ENCODE measurements around the gene RGSL1.

Gene RGSL1

DNA sequence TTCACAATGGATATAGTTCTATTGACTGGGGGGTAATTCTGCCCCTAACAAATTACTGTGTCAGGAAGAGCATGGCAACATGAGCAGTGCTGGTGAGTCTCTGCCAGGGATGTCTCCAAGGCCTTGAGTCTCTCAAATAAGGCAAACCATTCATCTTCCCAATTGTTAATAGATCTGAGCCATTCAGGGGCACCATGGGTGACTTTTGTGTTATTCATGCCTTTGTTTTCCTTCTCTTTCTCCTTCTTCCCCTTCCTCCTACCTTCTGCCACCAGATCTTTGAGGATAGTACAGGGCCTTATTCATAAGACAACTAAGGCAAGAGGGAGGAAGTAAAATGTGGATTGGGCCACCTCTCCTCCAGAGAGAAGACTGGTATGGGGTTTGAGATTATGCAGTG lies at the start of gene RGSL1:
RGSL1 (plus strand) TSS at position 60 of the 400 bp plus-strand sequence; CDS start at position 80, 20 bp downstream.
- no peak for DNase-seq

DNA sequence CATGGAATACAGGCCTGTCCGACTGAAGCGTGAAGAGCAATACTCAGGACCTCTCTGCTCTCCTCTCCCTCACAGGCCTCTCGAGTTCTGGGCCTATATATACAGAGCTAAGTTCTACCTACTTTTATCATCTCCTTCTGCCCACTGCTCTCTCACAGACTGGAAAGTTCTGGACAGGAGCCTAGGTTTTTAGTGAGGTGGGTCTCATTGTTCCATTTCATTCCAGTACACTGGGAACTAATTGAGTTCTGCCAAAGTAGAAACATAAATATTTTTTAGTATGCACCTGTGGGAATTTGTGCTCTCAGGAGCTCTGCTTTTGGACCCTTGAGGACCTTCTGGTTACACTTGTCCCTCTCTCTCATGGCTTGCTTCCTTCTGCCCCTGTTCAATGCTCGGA lies 49.4 kb upstream of the RGSL1 start, which contains the start of gene TEDDM1:
TEDDM1 (minus strand) TSS at position 101 of the 400 bp plus-strand sequence. CDS start 182 bp downstream, outside the sequence.
- no peak for DNase-seq

DNA sequence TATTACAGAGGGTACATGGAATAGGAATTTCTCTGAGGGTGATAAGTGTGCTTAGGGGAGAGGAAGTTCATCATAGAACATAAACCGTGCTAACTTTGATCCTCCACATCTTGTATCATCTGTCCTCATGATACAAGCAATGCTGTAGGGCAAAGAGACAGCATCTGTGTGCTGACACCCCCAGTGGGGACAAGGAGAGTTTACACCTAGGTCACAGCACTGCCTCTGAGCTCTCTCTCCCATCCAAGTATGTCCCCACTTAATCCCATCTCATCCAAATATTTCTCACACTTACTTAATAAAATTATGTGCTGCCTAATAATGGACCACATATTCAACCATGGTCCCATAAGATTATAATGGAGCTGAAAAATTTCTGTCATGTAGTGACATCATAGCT lies 45.2 kb upstream of the RGSL1 start:
- DNase-seq = no peak

DNA sequence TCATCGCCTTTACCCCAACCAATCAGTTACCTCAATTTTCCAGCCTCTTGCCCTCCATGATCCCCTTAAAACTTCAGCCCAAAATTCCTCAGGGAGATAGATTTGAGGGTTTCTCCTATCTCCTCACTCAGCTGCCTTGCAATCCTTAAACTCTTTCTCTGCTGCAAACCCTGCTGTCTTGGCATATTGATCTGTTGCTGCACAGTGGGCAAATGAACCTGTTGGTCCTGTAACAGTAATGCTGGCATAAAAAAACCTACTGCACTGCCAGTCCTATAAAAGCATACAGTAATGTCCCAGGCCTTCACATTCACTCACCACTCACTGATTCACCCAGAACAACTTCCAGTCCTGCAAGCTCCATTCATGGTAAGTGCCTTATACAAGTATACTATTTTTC lies 44.4 kb upstream of the RGSL1 start:
- no peak for DNase-seq

DNA sequence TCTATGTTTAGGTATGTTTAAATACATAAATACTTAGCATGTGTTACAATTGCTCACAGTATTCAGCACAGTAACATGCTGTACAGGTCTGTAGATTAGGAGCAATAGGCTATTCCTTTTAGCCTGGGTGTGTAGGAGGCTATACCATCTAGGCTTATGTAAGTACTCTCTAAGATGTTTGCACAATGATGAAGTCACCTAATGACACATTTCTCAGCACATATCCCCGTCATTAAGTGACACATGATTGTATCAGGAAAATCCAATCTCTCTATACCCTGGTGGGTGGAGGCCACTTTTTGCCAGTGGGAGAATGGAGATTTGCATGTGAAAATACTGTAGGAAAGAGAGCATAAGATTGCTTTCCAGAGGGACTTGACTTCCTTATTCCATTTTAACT lies 43.9 kb upstream of the RGSL1 start:
- DNase-seq = no peak

DNA sequence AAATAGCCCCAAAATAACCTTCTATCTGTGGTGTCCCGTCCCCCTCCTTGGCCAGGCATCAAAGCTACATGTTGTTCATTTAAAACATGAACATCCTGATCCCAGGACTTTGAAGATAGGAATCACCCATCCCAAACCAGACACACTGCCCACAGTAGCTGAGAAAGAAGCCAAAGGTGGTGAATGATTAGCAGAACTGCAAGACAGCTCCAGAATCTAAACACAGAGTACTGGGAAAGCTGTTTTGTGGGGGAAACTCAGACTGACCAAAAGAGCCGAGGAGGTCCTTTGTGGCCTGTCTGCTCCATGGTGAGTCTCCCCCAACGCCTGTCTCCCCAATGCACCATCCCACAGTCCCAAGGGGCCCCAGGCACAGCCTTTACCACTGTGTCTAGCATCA lies 42.2 kb upstream of the RGSL1 start:
- no peak for DNase-seq

DNA sequence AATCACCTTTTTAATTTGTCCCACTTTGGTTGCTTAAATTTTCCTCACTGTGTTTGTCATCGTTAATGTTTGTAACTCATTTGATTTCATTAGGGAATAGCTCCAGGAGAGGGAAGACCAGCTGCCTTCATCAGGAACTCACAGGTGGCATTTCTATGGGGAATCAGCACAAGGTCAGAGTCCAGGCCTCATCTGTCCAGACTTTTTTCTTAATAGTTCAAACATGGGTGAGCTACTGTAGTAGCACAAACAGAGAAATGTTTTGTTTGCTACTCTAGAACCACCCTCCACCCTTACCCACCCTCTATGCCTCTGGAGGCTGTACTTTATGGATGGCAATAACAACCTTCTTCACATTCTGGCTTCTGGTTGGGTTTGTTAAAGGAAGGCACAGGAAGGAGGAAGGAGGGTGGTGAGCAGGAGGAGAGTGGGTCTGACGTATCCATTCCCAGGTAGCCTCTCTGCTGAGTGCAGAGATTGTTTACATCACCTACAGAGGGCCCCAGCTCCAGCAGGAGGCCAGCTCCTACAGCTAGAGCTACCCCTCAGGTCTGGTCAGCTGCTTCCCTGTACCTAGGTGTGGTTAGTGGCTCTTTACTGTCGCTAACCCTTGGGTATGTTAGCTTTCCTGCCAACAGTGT lies 41.4 kb upstream of the RGSL1 start:
- DNase-seq = no peak

DNA sequence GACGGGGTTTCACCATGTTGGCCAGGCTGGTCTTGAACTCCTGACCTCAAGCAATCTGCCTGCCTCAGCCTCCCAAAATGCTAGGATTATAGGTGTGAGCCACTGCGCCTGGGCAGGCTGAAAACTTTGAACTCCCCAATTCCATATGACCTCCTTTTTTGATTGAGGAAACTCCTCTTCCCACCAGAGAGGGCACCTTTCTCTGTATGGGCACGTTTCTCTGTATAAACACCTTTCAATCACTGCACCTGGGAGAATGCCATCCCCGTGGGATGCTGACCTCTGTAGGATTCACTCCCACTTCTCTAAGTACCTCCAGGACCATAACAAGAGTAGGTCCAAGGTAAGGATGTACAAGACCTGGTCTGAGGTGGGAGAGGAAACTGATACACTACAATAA lies 39.8 kb upstream of the RGSL1 start:
- no peak for DNase-seq

DNA sequence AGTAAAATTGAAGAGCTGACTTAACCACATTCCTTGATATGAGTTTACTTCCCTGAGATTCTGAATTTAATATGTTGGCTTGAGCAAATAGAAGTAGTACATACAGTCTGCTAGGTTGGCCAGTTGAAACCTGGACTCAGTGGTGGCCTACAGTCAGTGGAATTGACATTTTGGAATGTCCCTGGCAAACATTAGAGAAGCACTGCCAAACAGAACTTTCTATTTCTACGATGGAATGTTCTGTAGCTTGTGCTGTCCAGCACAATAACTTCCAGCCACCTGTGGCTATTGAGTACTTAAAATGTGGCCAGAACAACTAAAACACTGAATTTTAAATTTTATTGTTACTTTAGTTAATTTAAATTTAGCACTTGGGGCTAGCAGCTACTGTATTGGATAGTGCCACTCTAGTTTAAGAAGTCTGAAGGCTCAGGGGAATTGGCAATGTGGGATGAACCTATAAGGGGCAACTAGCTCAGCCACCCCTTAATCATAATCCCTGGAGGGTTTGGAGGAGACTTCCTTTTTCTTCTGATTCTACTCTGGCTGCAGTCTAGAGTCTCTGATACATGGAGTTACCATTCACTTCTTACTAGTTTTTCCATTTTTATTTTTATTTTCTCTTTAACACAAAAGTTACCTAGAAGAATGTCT lies 39.2 kb upstream of the RGSL1 start:
- DNase-seq = no peak

DNA sequence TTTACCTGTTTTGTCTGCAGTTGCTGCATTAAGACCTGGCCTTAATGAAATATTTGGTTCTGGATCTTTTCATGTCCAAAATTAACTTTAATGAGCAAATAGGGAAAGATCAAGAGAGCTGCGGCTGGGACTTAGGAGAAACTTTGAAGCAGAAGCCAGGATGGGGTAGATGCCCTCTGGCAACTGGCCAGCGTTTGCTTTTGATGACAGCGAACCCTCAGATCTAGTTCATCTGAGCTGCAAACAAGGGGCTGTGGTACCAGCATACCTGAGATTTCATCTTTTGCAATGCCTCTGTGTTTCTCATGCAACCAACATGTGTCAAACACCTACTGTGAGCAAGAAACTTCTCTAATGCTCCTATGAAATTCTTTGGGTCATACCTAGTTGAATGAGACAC lies 36.5 kb upstream of the RGSL1 start:
- DNase-seq = no peak

DNA sequence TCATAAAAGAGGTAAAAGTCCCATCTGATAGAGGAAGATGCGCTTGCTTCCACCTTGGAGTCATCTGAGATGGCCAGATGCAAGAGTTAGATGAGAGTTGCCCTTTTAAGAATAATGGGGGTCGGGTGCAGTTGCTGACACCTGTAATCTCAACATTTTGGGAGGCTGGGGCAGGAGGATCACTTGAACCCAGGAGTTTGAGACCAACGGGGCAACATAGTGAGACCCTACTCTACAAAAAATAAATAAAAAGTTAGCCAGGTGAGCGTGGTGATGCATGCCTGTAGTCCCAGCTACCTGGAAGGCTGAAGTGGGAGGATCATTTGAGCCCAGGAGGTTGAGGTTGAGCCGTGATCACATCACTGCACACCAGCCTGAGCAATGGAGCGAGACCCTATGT lies 36.0 kb upstream of the RGSL1 start:
- no peak for DNase-seq

DNA sequence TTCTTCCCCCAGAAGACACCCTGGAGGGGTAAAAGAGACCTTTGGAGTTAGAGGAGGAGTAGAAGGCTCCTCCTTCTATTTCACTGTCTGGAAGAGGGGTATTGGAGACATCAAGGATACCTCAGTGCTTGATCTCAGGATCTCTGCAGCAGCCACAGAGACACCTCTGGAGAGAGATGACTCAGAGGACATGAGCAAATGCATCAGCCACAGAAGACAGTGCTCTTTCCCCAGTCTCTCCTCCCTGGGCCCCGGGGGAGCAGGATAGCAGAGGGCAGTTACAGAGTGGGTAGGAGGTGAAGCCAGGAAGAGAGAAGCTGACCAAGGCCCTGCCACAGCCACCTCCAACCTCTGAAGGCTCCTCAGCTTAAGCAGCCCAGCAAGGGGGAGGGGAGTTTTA lies 34.2 kb upstream of the RGSL1 start:
- no peak for DNase-seq

DNA sequence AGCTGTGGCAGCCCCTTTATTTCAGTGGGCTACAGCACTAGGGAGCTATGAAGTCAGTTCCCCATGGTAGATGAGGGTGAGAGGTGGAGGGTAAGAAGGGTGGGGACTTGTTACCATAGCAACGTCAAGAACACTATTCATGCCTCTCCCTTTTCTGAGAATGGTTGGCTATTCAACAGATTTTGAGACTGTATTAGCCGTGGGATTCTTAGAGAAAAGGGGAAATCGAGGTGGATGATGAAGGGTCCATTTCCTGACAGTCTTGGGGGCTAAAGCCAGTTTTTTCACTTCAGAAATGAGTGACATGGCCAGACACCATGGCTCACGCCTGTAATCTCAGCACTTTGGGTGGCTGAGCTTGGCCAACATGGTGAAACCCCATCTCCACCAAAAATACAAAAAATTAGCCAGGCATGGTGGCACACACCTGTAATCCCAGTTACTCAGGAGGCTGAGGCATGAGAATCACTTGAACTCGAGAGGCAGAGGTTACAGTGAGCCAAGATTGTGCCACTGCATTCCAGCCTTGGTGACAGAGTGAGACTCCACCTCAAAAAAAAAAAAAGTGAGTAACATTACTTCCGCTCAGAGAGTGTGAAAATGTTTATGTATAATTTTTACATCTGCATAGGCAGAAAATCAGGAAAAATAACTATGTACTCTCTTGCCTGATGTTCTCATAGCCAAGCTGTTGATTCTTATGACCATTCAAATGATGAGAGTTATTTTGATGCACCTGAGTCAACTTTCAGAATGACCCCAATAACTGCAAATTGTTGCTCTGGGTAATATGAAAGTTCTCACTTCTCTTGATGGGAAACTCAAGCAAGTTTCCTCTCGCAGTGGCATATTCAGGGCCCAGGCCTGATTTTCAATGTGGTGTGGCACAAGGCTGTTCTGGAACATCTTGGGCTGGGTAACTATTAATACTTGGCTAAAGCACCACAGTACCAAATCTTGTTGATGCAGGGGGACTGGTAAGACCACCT lies 23.2 kb upstream of the RGSL1 start:
- DNase-seq = no peak

DNA sequence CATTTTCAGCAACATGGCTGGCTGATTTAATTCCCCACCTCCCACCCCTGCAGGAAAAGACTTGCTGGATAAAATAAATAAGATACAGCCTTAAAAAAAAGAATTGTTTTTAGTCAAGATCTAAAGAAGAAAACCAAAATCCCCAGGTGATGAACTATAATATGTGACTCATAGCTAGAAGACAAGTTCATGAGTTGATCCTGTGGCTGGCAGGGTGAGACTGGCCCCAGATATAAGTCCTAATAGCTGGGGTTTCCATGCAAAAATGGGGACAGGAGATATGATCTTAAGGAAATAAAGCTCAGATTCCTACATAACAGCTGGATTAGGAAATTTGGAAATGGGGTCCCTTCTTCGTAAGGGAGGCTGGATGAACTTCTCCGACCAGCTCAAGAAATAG lies 21.9 kb upstream of the RGSL1 start:
- no peak for DNase-seq

DNA sequence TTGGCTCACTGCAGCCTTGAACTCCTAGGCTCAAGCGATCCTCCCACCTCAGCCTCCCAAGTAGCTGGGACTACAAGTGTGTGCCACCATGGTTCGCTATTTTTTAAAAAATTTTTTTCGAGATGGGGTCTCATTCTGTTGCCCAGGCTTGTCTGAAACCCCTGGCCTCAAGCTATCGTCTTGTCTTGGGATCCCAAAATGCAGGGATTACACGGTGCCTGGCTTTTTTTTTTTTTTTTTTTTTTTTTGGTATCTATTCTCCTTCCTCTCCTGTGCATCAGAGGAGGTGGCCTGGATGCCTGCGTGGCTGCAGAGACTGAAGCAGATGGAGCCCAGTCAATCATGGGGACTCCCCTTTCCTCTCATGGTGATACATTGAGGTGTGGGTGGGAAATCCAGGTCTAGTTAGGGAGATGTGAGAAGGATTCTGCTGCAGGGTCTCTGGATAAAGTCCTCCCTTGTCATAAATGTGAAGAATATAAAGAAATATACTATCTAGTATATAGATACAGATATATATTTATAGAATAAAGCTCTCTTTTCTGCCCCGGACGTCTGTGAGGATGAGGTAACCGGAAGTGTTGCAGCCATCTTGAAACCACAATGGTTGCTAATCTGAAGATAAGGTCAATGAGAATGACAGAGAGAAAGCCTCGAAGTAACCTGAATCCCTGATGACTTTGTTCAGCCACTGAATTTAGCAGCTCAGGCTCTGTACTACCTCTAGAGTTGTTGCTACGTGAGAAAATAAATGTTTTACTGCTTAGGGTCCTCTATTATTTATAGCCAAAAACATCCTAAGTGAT lies 19.5 kb upstream of the RGSL1 start:
- no peak for DNase-seq

DNA sequence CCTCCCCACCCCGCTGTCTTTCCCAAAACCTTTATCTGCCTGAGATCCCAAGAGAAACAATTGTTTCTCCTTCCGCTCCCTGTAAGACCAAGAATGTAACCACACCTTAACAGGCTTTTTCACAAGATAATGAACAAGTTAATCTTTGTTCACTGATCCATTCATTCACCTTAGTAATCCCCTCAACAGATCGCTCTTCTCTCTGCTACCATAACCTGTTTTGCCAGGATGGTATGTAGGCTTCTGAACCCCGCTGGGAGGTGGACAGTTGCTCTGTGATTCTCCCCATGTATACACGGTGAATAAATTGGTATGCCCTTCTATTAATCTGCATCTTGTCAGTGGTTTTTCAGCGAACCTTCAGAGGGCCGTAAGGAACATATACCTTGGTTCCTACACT lies 18.7 kb upstream of the RGSL1 start:
- DNase-seq = no peak

DNA sequence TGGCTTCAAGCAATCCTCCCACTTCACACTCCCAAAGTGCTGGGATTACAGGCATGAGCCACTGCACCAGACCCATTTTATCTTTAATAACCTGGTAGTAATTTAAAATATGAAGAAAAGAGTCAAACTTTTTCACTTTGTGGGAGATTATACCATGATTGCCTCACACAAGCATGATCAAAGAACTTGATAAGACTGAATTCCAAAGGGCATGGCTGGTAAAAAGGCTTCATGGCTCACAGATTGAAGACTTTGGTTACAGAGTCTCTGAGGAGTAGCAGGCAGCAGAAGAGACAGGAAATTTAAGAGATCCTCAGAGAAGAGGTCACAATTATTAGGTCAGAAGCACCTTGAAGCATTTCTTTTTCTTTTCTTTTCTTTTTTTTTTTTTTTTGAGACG lies 16.4 kb upstream of the RGSL1 start:
- no peak for DNase-seq

DNA sequence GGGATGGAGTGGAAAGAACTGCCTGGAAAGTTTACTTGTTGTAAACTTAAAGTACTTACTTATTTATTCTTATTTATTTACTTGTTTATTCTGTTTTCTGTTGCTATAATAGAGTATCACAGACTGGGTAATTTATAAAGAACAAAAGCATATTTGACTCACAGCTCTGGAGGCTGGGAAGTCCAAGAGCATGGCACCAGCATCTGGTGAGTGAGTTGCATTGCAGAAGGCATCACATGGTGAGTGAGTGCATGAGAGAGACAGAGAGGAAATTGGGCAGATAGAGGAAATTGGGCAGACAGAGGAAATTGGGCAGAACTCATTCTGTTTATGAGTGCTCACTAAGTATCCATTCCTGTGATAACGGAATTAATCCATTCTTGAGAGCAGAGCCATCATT lies 11.6 kb upstream of the RGSL1 start:
- no peak for DNase-seq

DNA sequence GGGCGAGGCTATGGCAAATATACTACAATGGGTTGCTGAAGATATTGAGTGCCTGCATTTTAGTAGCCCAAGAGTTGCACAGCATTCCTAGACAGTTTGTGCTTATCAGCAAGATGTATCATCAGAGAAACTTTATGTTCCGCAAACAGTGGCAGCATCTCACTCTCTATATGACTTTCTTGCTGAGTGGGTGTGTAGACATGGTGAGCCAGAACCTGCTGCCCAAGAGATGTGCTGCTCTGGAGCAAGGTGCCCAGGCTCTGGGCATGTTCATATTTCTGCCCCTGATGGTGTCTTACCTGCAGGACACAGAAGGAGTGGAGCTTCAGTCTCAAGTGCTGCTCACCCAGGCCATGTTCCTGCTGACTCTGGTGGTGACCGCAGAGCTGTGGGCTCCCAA lies 8.2 kb upstream of the RGSL1 start:
- DNase-seq = no peak

DNA sequence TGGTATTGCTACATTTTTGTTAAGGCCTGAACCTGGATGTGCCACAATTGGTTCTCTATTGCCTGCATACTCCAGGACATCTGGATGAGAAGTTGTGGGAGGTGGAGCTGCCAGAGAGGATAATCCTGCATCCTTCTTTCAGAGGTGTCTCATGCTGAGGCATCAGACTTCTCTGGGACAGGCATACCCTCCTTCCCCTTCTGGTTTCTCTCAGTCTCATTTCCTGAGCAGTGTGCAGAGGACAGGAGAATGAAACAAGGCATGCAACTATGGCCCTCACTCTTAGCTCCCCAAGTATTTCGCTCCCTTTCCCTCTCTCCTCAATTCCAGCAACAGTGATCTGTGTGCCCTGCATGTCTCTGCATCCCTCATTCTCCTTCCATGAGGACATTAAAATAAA lies 7.6 kb upstream of the RGSL1 start:
- DNase-seq = no peak

DNA sequence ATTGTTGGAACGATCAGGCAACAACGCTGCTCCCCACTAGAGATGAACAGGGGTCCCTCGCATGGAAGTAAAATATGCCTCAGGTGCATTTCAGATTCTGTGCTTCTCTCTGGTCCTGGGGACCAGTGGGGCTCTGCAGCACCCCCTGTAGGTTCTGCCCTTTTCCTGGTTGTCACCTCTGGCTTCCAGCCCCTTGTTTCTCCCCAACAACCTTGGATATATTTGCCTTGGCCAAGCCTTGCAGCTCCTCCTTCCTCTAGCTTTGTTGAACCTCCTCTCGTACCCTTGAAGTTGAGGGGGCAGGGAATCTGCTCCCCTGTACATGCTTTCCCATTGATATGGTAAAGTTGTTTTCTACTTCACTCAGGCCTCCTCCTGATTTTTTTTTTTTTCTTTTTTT lies 5.4 kb upstream of the RGSL1 start:
- DNase-seq = no peak

DNA sequence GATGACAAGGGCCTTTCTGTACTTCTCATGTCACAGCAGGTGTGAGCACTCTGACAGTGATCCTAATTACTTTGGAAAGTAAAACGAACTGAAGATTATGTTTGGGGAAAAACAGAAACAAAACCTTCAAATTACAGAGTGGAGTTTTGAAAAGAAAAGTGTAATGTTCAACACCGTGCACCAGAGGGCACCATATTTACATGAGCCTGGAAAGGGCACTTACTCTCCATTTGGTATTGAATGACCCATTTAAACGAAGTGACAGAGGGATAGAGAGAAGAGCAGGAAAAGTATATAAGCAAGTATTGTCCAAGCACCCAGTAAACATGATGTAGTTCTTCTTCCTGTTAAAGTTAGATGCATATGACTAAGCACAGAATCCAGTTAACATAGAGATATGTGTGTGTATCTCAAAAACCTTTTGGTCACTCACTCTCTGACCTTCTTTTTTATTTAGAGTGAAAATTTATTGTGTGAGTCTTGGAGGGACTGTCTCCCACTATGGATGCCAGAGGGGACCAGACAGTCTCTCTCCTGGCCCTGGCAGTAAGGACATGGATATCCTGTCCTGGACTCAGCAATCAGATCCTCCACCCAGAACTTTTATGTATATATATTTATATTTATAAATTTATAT lies 3.8 kb upstream of the RGSL1 start:
- DNase-seq = peak; percentile 65
